ENCODE measurements around the gene LDAH.
A peak's percentile ranks its signal among the peaks of the same experiment; 100 is the strongest.

The LDAH gene

GRCh38 chr2:20822535-20823490 lies at the start of gene LDAH:
TSS of gene LDAH (minus strand) at chr2:20823101. CDS start at chr2:20801463, 21,638 bp downstream.
- peak within 1 kb of the TSS; percentile 67 to 90 (median 78) for H3K4me2 ChIP-seq
- H4K20me1 ChIP-seq = peaks cover 0 to 2% (median 0%) of the 10 kb centered on the region in 11 experiments; a peak in 1 of 22 replicates
- H3K9me3 ChIP-seq (replicated peaks in 1 of 11) = peaks cover 0 to 1% (median 0%) of the 10 kb centered on the region in 11 experiments; a peak in 1 of 22 replicates
- H3K27me3 ChIP-seq = no peaks in the 10 kb centered on the region
- no peaks in the 10 kb centered on the region; a peak in 1 of 20 replicates for H3K4me1 ChIP-seq
- H3K36me3 ChIP-seq = peaks cover 0 to 12% (median 2%) of the 10 kb centered on the region in 11 experiments; a peak in 8 of 22 replicates
- peak within 1 kb of the TSS; percentile 86 to 98 (median 94) for H3K9ac ChIP-seq
- peak within 1 kb of the TSS; percentile 79 to 96 (median 87) for H3K4me3 ChIP-seq
- H3K27ac ChIP-seq = peak within 1 kb of the TSS; percentile 90 to 98 (median 95)
- no peak for TF ChIP-seq Cebpa-rat (IDR thresholded peaks at IDR 0.05)

GRCh38 chr2:20868377-20868776 lies 45.5 kb upstream of the LDAH start:
- no peak for TF ChIP-seq Cebpa-rat (IDR thresholded peaks at IDR 0.05)
- Histone ChIP-seq H3K27ac (no peak overlapping the region), H3K9me3 (replicated peaks in 1 of 11) (peaks cover 6 to 12% (median 8%) of the 10 kb centered on the region in 11 experiments; a peak in 13 of 22 replicates), H3K9ac (no peak overlapping the region), H3K27me3 (no peaks in the 10 kb centered on the region), H3K36me3 (no peaks in the 10 kb centered on the region), H4K20me1 (no peaks in the 10 kb centered on the region), H3K4me3 (no peak overlapping the region), H3K4me2 (0 out of 22 replicates have a peak overlapping the region, but pooled peaks of 1 of the 11 experiments have one; percentile 8), H3K4me1 (peaks cover 0 to 5% (median 0%) of the 10 kb centered on the region in 10 experiments; a peak in 6 of 20 replicates)

- H3K27me3 ChIP-seq = no peaks in the 10 kb centered on the region
- no peaks in the 10 kb centered on the region for H3K4me1 ChIP-seq
- no peaks in the 10 kb centered on the region for H4K20me1 ChIP-seq
- TF ChIP-seq Cebpa-rat (IDR thresholded peaks at IDR 0.05) = no peak
- no peak overlapping the region for H3K27ac ChIP-seq
- no peaks in the 10 kb centered on the region for H3K36me3 ChIP-seq
- no peak overlapping the region for H3K4me2 ChIP-seq
- no peak overlapping the region for H3K4me3 ChIP-seq
- H3K9ac ChIP-seq = no peak overlapping the region
- peaks cover 6 to 12% (median 8%) of the 10 kb centered on the region in 11 experiments; a peak in 13 of 22 replicates for H3K9me3 ChIP-seq (replicated peaks in 1 of 11)
Observed at GRCh38 chr2:20862850-20863249, 39.9 kb upstream of the LDAH start.

- no peak overlapping the region for H3K4me2 ChIP-seq
- H3K4me1 ChIP-seq = no peaks in the 10 kb centered on the region
- no peak for TF ChIP-seq Cebpa-rat (IDR thresholded peaks at IDR 0.05)
- no peaks in the 10 kb centered on the region for H3K27me3 ChIP-seq
- H3K27ac ChIP-seq = no peak overlapping the region
- no peak overlapping the region for H3K4me3 ChIP-seq
- H3K9me3 ChIP-seq (replicated peaks in 1 of 11) = no peaks in the 10 kb centered on the region
- no peak overlapping the region for H3K9ac ChIP-seq
- no peaks in the 10 kb centered on the region for H4K20me1 ChIP-seq
- H3K36me3 ChIP-seq = no peaks in the 10 kb centered on the region
Observed at GRCh38 chr2:20855456-20855855, 32.6 kb upstream of the LDAH start.

GRCh38 chr2:20852670-20853069 lies 29.8 kb upstream of the LDAH start:
- H3K27me3 ChIP-seq = no peaks in the 10 kb centered on the region
- H3K9ac ChIP-seq = no peak overlapping the region
- no peak for TF ChIP-seq Cebpa-rat (IDR thresholded peaks at IDR 0.05)
- no peaks in the 10 kb centered on the region for H3K4me1 ChIP-seq
- H3K4me2 ChIP-seq = no peak overlapping the region
- no peaks in the 10 kb centered on the region for H4K20me1 ChIP-seq
- H3K27ac ChIP-seq = no peak overlapping the region
- no peak overlapping the region for H3K4me3 ChIP-seq
- no peaks in the 10 kb centered on the region for H3K36me3 ChIP-seq
- H3K9me3 ChIP-seq (replicated peaks in 1 of 11) = no peaks in the 10 kb centered on the region

- H3K4me1 ChIP-seq = no peaks in the 10 kb centered on the region
- H3K9me3 ChIP-seq (replicated peaks in 1 of 11) = no peaks in the 10 kb centered on the region
- H3K27ac ChIP-seq = no peak overlapping the region
- no peak overlapping the region for H3K4me3 ChIP-seq
- no peaks in the 10 kb centered on the region for H3K27me3 ChIP-seq
- H4K20me1 ChIP-seq = no peaks in the 10 kb centered on the region
- H3K9ac ChIP-seq = no peak overlapping the region
- H3K36me3 ChIP-seq = no peaks in the 10 kb centered on the region
- H3K4me2 ChIP-seq = no peak overlapping the region
- no peak for TF ChIP-seq Cebpa-rat (IDR thresholded peaks at IDR 0.05)
Observed at GRCh38 chr2:20852139-20852538, 29.2 kb upstream of the LDAH start.

GRCh38 chr2:20844246-20844645 lies 21.3 kb upstream of the LDAH start:
- Histone ChIP-seq H3K9ac (no peak overlapping the region), H3K9me3 (replicated peaks in 1 of 11) (no peaks in the 10 kb centered on the region; a peak in 1 of 22 replicates), H3K4me1 (no peaks in the 10 kb centered on the region), H4K20me1 (no peaks in the 10 kb centered on the region), H3K36me3 (no peaks in the 10 kb centered on the region), H3K4me2 (no peak overlapping the region), H3K27me3 (no peaks in the 10 kb centered on the region), H3K27ac (no peak overlapping the region), H3K4me3 (no peak overlapping the region)
- TF ChIP-seq Cebpa-rat (IDR thresholded peaks at IDR 0.05) = no peak

GRCh38 chr2:20839052-20839451 lies 16.2 kb upstream of the LDAH start:
- Histone ChIP-seq H3K9me3 (replicated peaks in 1 of 11) (no peaks in the 10 kb centered on the region; a peak in 2 of 22 replicates), H3K27ac (no peak overlapping the region), H3K27me3 (no peaks in the 10 kb centered on the region), H3K4me2 (no peak overlapping the region), H3K4me1 (no peaks in the 10 kb centered on the region), H3K4me3 (no peak overlapping the region), H4K20me1 (no peaks in the 10 kb centered on the region), H3K9ac (no peak overlapping the region), H3K36me3 (no peaks in the 10 kb centered on the region)
- TF ChIP-seq Cebpa-rat (IDR thresholded peaks at IDR 0.05) = no peak

GRCh38 chr2:20838016-20838415 lies 15.1 kb upstream of the LDAH start:
- Histone ChIP-seq H3K4me1 (no peaks in the 10 kb centered on the region), H4K20me1 (no peaks in the 10 kb centered on the region), H3K27ac (no peak overlapping the region), H3K36me3 (no peaks in the 10 kb centered on the region), H3K4me2 (no peak overlapping the region), H3K9ac (no peak overlapping the region), H3K27me3 (no peaks in the 10 kb centered on the region), H3K9me3 (replicated peaks in 1 of 11) (no peaks in the 10 kb centered on the region; a peak in 2 of 22 replicates), H3K4me3 (no peak overlapping the region)
- TF ChIP-seq Cebpa-rat (IDR thresholded peaks at IDR 0.05) = no peak
